Measurements from ENCODE around the gene LRRC19. TPM values are rescaled to one million over a fixed set of nuclear protein-coding genes. Genes with fewer than 3 reads are reported as not detected.

LRRC19 gene
- total RNA-seq, 4 donors from 2014 or later, result not detected

DNA sequence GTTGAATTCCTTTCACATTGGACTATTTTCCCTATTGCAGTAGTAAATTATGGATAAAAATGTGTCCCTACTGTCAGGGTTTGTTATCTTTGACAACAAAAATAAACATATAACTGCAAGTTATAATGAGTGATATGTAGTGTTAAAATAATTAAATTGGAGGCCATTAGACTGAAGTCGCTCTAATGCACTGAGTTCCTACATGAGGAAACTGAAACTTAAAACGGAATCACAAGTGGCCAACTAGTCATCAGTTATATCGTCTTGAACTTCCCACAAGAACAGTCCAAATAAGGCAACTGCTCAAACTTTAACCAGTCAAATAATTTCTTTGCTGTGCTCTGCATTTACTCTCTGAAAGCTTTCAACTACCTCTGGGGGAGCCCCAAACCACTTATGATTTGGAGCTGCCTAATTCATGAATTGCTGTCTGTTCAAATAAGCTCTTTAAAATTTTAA lies 51.4 kb downstream of the LRRC19 start:
- intact Hi-C loops (cut with DNase I), result no loop called here
- DNase-seq (ENCODE audit: extremely low spot score), result no peak
- no peak overlapping the region for H3K4me3 ChIP-seq

DNA sequence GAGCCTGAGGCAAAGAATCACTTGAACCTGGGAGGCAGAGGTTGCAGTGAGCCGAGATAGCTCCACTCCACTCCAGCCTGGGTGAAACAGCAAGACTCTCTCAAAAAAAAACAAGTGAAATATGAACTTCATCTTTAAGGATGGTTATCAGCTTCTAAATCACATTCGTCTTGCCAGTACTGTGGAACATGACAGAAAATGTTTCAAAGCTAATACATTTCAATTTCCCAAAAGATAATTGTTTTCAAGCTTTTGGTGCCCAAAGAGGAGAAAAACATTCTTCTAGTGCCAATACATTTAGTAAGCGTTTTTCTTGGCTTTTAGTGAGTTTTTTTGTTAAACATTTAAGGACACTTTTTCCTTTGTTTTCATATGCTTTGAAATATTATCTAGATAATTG lies 53.7 kb downstream of the LRRC19 start:
- Histone ChIP-seq H3K27me3 (no peaks in the 10 kb centered on the region), H3K4me3 (no peak overlapping the region), H3K27ac (replicated peaks in 1 of 4) (no peak overlapping the region), H3K4me1 (peaks cover 5 to 16% (median 15%) of the 10 kb centered on the region in 4 donors), H3K36me3 (no peaks in the 10 kb centered on the region), H3K9me3 (no peaks in the 10 kb centered on the region)
- 82% methylated on average over 3 of the region's 3 CpGs for WGBS
- TF ChIP-seq POLR2AphosphoS5 (IDR thresholded peaks at IDR 0.05), result no peak
- no peak for TF ChIP-seq POLR2A (IDR thresholded peaks at IDR 0.05; ENCODE audit: low read depth)
- TF ChIP-seq, protein P1, sequence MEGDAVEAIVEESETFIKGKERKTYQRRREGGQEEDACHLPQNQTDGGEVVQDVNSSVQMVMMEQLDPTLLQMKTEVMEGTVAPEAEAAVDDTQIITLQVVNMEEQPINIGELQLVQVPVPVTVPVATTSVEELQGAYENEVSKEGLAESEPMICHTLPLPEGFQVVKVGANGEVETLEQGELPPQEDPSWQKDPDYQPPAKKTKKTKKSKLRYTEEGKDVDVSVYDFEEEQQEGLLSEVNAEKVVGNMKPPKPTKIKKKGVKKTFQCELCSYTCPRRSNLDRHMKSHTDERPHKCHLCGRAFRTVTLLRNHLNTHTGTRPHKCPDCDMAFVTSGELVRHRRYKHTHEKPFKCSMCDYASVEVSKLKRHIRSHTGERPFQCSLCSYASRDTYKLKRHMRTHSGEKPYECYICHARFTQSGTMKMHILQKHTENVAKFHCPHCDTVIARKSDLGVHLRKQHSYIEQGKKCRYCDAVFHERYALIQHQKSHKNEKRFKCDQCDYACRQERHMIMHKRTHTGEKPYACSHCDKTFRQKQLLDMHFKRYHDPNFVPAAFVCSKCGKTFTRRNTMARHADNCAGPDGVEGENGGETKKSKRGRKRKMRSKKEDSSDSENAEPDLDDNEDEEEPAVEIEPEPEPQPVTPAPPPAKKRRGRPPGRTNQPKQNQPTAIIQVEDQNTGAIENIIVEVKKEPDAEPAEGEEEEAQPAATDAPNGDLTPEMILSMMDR (IDR thresholded peaks at IDR 0.05), result no peak
- no peak for TF ChIP-seq EP300 (IDR thresholded peaks at IDR 0.05)
- DNase-seq (ENCODE audit: extremely low spot score), result no peak
- intact Hi-C loops (cut with DNase I), result no loop called here

More for the DNA sequence above, 51.4 kb downstream of the LRRC19 start:
- 52% methylated on average over 3 of the region's 3 CpGs for WGBS
- no peak for TF ChIP-seq POLR2A (IDR thresholded peaks at IDR 0.05; ENCODE audit: low read depth)
- TF ChIP-seq POLR2AphosphoS5 (IDR thresholded peaks at IDR 0.05), result no peak
- no peak for TF ChIP-seq EP300 (IDR thresholded peaks at IDR 0.05)
- TF ChIP-seq, protein P1 (IDR thresholded peaks at IDR 0.05), result no peak
- Histone ChIP-seq H3K27me3 (no peaks in the 10 kb centered on the region), H3K4me1 (peaks cover 8 to 19% (median 18%) of the 10 kb centered on the region in 4 donors), H3K36me3 (no peaks in the 10 kb centered on the region), H3K27ac (replicated peaks in 1 of 4) (no peak overlapping the region), H3K9me3 (no peaks in the 10 kb centered on the region)

- TF ChIP-seq EP300 (IDR thresholded peaks at IDR 0.05), result no peak
- TF ChIP-seq, protein P1 (IDR thresholded peaks at IDR 0.05), result no peak
- no peak for TF ChIP-seq POLR2A (IDR thresholded peaks at IDR 0.05; ENCODE audit: low read depth)
- TF ChIP-seq POLR2AphosphoS5 (IDR thresholded peaks at IDR 0.05), result no peak
- Histone ChIP-seq H3K27ac (replicated peaks in 1 of 4) (no peak overlapping the region), H3K4me3 (no peak overlapping the region), H3K36me3 (no peaks in the 10 kb centered on the region), H3K9me3 (no peaks in the 10 kb centered on the region), H3K27me3 (no peaks in the 10 kb centered on the region), H3K4me1 (peaks cover 13 to 22% (median 21%) of the 10 kb centered on the region in 4 donors)
- intact Hi-C loops (cut with DNase I), result no loop called here
- no peak for DNase-seq (ENCODE audit: extremely low spot score)
- 91% methylated on average over 1 of the region's 1 CpG for WGBS
These were observed 55.0 kb downstream of the LRRC19 start for GRCh38 chr9:26950521-26950920.

DNA sequence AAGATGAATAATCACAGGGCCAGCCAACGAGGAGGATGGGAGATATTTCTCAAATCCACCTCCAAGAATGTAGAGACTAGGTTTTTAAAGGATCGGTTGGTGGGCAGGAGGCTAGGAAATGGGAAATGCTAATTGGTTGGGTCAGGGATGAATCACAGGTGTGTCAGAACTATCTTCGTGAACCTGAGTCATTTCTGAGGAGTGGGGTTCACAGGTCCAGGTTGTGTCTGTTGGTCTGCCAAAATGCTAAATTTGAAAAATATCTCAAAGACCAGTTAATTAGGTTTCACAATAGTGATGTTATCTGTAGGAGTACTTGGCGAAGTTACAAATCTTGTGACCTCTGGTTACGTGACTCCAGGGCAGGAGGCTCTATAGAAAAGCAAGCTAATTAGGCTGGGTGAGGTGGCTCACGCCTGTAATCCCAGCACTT lies 55.8 kb downstream of the LRRC19 start:
- no peak for DNase-seq (ENCODE audit: extremely low spot score)
- TF ChIP-seq POLR2AphosphoS5 (IDR thresholded peaks at IDR 0.05) (no peak), EP300 (IDR thresholded peaks at IDR 0.05) (no peak), POLR2A (IDR thresholded peaks at IDR 0.05; ENCODE audit: low read depth) (no peak)
- TF ChIP-seq, protein P1 (IDR thresholded peaks at IDR 0.05), result no peak
- Histone ChIP-seq H3K4me3 (no peak overlapping the region), H3K9me3 (no peaks in the 10 kb centered on the region), H3K27ac (replicated peaks in 1 of 4) (no peak overlapping the region), H3K36me3 (no peaks in the 10 kb centered on the region), H3K27me3 (no peaks in the 10 kb centered on the region), H3K4me1 (peaks cover 21 to 25% (median 23%) of the 10 kb centered on the region in 4 donors)
- WGBS, result 81% methylated on average over 6 of the region's 6 CpGs
- intact Hi-C loops (cut with DNase I), result loop anchor here (5.0 kb wide), 1 partner anchor 57 kb away; the partner anchor contains the start of gene CAAP1

GRCh38 chr9:26947736-26948135 lies 57.7 kb downstream of the LRRC19 start:
- TF ChIP-seq POLR2AphosphoS5 (IDR thresholded peaks at IDR 0.05) (no peak), EP300 (IDR thresholded peaks at IDR 0.05) (no peak), POLR2A (IDR thresholded peaks at IDR 0.05; ENCODE audit: low read depth) (no peak)
- TF ChIP-seq, protein P1 (IDR thresholded peaks at IDR 0.05), result no peak
- H3K9me3 ChIP-seq, result no peaks in the 10 kb centered on the region
- peaks cover 25 to 41% (median 31%) of the 10 kb centered on the region in 4 donors for H3K4me1 ChIP-seq
- intact Hi-C loops (cut with DNase I), result loop anchor here (5.0 kb wide), 1 partner anchor 55 kb away; the partner anchor contains the start of gene CAAP1
- no peaks in the 10 kb centered on the region for H3K36me3 ChIP-seq
- DNase-seq (ENCODE audit: extremely low spot score), result no peak
- WGBS, result 1% methylated on average over 9 of the region's 9 CpGs
- H3K27me3 ChIP-seq, result no peaks in the 10 kb centered on the region
- peak overlapping the region; percentile 71 to 98 (median 88) for H3K4me3 ChIP-seq
- peak overlapping the region; percentile 93 to 98 (median 95) for H3K27ac ChIP-seq (replicated peaks in 1 of 4)

Data from esophagus muscularis mucosa (tissue), 4 donors.